NCI-H524 (cell line): ENCODE data around the gene FXYD6.

Experiments
- DNase-seq, 2 experiments: peaks; one replicate each; lab custom pipeline; 2025; lab: John Stamatoyannopoulos, UW

Gene FXYD6

DNA sequence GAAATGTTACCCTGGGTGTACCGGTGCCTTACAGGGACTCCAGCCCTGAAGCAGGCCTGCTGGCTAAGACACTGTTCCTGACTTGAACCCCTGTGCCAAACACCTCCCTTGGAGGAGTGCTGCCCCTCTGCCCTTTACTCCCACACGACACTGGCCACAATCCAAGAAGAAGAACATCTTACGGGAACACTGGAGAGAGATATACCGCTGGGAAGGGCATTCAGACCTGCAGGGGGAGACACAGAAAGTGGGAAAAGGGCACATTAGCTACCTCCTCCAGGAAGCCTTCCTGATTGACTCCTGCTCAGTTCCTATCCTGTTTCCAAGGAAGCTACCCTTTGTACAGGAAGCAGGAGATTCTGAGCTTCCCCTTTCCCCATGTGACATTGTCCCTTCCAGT lies 34.1 kb upstream of the FXYD6 start:
- no peak for DNase-seq

DNA sequence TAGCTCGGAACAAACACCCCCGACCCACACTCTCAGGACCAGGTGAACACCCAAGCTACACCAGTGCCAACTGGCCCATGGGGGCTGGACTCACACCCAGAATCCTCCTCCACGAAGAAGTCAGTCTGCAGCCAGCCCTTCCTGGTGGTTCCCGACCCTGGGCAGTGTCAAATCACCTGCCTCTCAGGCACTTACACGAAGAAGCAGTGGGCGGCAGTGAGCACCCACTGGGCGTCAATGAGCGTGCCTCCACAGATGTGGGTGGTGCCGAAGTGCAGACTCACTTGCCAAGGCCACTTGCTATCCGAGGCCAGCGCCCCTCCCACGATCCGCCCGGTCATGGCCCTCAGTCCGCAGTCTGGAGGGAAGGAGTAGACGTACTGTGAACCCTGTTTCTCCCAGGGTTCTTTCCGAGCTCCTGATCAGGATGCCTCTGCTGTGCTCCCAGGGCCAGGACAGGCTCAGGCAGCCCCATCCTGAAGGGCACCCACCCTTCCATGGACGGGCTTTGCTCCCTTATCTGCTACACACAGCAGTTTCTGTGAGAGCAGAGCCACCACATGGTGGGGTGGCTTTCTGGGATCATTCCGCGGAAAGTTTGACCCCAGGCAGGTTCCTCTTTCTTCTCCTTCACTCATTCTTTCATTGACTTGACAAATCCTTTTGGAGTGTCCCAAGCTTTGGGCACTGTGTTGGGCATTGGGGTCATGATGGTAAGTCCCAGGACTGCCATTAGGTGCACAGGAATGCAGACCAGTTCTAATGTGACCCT lies 33.3 kb upstream of the FXYD6 start:
- DNase-seq, result no peak

DNA sequence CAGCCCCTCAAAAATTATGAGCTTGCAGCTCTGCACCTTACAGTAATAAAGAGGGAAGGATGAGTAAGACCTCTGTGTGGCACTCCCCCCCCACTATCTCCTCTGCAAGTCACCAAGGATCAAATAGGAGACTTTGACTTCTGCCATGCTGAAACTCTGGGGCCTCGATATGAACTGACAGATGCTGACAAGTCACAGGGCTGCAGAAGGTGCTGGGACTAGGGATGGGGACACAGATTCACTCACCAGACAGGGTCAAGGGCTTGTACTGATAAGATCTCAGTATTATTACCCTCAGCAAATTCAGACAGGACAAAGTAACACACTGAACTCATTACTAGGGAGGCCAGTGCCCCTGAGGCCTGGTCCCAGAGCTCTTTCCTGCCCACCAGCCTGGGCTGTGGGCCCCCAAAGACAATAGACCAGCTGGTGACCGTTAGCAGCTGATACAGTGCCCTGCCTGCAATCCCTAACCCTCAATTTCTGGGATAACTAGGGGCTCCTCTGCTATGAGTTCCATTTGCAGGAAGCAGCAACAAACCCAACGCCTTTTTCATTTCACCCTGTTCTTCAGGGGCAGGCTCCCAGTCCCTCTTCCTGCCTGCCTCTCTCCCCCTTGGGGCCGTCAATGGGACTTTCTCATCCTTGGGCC lies 32.6 kb upstream of the FXYD6 start:
- DNase-seq, result no peak

DNA sequence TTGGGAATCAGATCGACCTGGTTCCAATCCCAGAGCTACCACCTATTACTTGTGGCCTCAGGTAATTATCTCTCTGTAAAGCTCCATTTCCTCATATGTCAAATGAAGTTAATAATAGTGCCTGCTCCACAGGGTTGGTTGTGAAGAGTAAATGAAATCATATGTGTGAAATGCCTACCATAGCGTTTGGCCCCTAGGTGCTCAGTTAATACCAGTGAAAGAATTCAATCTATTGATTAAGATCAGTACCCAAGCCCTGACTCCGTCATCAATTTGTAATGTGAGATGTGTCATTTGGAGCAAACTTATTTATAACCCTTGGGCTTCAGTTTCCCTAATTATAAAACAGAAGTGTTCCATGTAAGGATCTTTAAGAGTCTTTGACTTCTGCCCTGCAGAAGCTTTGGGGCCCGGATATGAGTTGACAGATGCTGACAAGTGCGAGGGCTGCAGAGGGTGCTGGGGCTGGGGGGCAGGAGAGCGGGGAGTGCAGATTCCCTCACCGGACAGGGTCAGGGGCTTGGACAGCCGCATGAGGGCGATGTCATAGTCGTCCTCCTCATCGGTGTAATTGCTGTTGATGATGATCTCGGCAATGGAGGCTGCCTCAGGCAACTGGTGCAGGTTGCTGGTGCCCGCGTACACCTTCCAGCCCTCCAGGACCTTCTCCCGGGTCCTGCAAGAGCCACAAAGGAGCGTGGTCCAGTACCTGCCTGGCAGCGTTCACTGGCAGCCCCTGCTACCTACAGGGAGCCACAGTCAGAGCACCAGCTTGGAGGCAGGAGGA lies 31.8 kb upstream of the FXYD6 start:
- no peak for DNase-seq

DNA sequence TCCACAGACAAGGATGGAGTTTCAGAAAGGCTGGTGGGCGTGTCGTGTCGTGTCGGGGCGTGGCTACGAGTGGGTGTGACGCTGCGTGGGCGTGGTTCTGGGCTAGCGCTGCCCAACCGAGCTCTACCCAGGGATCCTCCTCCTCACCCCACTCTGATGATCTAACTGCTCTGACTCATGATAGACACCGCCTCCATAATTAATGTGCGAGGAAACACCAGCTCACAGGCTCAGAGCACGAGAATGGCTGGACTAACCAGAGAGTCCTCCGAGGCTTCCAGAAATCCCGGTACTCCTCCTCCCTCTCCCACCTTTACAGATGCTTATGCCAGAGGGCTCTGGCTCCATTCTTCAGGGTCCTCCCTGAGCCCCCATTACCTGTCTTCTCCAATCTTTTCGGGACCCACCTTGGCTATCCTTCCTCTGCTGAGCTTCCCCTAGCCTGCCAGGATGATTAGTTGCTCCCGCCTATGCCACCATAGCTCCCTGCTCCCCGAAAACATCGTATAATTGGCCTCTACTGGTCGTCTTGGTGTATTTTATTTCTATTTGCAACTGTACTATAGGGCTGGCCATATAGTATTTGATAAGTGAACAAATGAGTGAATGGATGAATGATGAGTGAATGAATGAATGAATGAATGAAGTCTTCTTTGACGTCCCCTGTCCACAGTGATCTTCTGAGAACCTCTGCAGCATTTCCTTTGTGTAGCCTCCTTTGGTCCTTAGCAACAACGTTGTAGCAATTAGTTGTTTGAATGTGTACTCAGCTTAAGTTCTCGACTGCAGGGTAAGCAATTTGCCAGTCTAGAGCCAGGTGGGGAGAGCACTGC lies 31.0 kb upstream of the FXYD6 start:
- no peak for DNase-seq

DNA sequence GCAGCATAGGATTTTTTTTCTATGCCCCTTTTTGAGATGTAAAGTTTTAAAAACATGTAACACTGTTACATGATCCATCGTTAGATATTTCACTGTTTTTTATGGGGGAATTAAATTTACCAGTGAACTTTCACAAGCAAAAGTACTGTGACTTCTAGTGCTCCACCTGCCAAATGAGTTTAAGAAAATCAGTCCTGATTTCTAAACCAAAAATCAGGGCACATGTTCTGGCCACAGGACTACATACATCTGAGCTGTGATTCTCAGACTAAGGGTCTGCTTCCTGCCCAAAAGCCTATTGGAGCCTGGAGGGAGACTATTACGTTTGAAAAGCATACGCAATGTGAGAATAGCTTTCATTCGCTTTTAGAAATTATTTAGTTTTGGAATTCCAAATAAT lies 30.3 kb upstream of the FXYD6 start:
- no peak for DNase-seq

DNA sequence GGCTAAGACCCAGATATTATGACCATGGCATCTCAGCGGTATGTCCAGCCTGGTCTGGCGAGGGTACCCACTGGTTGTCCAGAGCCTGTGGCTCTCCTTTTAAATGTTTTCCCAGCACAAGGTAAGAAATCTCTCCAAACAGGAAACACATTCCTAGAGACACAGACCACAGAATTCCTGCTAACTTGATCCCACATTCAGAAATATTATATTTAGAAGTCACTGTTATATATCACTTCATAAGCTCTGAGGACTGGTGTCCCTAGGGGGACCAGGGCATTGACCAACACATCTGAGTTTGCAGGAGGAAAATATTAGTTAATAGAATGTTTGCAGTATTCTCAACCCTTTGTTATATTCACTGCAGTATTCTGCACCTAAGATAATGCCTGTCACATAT lies 29.7 kb upstream of the FXYD6 start:
- DNase-seq, result no peak

DNA sequence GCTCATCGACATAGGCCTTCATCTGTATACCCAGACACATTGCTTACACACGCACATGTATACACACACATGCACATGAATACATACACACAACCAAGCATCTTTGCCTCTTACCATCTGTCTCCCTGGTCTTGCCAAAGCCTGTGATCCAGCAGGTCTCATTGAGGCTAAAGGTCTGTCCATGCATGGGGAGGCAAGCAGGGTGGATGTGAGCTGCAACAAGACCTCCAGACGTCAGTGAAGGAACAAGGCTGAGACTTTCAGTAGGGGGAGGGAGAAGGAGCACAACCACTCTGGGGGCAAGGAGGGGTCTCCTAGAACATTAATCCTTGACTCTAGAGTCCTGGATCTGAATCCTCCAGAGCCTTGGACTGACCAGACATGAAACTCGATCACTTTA lies 29.1 kb upstream of the FXYD6 start:
- DNase-seq, result no peak

DNA sequence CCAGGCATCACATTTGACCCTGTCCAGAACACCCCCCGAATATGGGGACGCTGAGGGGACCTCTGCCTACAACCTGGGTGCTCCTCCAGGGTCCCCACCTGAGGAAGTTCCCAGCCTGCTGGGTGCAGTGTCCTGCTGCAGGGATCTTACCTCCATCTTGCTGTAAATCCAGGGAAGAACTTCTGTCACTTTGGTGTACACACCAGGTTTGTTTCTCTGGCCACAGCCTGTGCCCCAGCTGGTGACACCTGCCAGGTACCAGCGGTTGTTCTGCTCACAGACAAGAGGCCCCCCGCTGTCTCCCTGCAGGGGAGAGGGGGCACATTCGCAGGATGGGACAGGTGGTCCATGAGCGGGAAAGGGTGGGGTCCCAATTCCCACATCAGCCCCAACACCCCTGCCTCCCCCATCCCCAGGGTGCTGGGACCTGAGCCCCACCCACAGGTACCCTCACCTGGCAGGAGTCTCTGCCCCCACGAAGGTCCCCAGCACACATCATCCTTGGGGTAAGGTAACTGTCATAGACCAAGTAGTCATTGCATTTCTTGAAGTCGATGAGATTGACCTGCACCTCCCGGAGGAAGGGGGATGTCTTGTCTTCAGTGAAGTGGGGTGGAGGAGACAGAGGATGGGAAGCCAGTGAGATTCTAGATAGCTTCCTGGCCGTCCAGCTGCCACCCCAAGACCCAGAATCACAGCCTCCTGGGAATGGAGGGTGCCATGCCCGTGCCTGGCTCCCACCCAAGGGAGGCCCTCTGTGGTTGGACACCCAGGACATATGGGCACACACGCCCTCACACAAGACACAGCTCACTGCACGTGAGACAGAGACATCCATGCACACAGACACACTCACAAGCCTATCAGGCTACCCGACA lies 27.3 kb upstream of the FXYD6 start:
- no peak for DNase-seq

DNA sequence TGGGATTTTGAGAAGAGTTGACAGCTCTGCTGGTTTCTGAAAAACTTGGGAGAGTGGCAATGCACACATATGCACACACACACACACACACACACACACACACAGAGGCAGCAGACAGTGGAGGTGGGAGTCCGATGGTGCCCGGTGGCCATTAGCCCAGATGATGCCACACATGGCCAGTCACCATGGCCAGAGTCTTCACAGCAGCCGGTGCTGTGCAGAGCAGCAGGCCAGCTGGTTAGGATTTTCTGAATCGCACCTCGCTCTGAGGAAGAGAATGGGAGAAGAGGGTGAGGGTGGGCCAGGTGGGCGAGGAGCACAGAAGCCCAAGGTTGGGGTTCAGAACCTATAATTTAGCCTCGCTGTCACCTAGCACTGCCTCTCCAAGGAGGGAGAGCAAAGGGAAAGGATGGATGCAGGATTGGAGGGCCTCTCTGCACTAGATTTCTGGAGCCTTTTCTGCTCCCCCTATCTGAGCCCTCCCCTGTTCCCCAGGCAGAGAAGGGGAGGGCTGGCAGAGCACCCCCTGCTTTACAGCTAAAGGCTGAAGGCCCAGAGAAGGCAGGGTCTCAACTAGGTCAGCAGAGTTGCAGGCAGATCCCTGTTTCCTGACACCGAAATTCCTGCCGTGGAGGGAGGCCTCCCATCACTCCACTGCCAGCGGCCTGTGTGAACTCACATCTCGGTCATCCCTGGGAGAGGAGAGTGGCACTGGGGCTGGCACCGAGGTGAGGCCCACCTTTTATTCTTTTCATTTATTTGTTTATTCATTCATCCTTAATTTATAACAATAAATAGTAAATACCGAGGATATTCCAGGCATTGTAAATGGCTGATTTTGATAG lies 25.8 kb upstream of the FXYD6 start:
- DNase-seq, result no peak

DNA sequence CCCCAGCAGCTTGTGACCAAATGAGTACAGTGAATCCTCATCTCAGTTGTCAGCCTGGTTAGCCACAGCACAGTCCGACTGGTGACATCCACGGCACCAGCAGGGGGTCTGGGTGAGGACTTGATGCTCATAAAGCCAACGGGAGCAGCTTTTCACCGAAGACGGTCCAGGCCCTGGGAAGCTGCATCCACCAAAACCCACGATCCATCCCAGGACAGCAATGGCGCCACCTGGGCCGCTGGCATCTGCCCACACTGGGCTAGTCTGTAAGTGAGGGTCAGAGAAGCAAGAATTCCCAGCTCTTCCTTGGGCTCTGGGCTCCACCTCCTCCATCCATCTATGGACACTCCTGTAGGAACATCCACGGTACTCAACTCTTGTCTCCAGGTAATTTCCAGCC lies 25.1 kb upstream of the FXYD6 start:
- DNase-seq, result no peak

DNA sequence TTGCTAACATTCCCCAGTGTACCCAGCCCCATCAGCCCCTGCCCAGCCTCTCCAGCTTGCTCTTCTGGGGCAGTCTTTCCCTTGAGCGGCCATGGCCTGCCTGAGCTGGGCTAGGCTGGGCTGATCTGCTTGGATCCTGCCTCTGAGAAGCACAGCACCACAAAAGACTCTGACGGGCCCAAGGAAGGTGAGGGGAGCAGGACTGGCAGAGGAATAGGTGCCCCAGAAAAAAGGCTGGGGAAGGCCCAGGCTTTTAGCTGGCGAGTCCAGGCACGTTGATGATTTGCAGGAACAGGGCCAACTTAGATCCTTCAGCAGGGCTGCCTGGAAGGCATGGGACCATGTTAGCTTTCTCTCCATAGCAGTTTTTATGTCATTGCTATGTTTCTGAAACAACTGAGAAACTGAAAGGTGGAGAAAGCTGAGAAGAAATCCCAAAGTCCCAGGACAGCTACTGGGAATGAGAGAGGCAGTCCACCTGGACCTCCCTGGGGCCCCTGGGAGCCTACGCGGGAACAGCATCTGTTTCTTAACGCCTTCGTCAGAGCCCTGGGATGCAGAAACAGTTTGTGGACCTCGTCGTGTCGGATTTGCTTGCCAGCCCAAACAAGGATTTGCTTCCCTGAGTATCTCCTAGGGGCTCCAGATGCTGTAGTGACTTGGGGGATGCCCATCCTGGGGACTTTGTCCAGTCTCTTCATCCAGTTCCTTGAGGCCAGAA lies 24.4 kb upstream of the FXYD6 start:
- DNase-seq, result no peak

DNA sequence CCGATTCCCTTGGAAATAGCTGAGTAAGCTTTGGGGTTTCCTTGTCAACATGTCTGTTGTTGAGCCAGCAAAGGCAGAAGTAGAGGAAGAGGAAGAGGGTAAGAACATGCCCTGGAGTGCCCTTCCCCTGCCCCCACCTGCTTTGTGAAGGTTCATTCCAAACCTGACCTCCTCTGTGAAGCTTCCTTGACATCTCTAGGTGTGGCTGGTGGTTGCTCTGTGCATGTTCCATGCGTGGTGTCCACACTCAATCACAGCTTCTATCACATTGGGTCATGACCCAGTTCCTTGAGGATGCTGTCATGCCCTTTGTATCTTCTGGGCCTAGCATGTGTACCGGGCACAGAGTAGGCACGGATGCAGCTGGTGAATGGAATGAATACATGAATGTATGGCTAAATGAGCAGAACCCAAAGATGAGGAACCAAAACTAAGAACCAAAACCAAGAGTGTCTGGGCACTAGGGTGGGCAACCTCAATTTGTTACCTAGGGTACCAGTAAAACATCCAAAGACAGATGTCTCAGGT lies 23.7 kb upstream of the FXYD6 start:
- no peak for DNase-seq

DNA sequence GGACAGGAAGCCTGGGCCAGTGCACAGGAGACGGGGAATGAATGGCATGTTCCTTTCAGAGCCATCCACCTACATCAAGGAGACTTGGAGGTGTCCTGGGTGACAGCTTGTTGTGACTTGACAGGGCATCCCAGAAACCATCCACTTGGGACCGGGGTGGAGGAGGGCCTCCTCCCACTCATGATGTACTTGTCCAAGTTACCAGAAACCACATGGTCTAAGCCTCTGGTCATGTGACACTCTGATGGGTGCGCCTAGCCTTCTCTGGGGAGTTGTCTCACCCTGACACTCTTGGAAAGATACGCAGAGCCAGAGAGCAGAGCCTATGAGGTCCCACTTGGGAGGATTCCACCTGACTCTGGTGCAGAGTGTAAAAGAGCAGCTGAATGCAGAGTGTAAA lies 21.6 kb upstream of the FXYD6 start:
- no peak for DNase-seq

DNA sequence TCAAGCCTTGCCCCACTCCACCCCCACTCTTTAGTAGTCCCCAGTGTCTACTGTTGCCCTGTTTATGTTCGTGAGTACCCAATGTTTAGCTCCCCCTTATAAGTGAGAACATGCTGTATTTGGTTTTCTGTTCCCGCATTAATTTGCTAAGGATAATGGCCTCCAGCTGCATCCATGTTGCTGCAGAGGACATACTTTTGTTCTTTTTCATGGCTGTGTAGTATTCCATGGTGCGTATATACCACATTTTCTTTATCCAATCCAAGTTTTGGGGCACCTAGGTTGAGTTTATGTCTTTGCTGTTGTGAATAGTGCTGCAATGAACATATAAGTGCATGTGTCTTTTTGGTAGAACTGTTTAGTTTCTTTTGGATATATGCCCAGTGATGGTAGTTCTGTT lies 16.2 kb upstream of the FXYD6 start:
- no peak for DNase-seq

DNA sequence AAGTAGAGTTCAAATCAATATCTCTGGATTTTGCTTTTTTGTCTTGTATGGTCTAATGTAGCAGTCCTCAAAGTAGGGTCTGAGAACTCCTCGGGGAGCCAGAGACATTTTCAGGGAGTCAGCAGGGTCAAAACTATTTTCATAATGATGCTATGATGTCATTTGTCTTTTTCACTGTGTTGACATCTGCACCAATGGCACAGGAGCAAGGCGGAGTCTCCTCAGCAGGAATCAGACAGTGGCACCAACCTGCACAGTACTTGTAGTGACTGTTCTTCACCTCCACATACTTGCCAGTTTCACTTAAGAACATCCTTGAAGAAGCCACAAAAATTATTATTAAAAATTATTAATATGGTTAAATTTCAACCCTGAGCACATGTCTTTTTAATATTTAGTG lies 14.9 kb upstream of the FXYD6 start:
- no peak for DNase-seq

DNA sequence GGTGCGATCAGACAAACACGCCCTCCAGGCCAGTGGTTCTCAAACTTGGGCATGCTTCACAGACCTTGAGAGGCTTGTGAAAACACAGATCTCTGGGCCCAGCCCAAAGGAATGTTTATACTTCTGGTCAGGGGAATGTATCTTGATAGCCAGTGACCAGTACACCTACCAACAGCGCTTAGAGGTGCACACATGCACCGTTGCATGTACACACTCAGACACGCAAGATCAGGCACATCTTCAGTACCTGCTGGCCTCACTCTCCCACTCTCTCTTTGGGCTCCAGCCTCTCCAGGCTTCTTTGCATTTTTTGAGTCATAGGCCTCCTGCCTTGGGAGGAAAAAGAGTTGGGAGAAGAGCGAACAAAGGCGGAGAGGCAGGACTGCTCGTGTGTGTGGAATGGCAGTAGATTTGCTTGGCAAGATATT lies 11.7 kb upstream of the FXYD6 start:
- DNase-seq, result no peak

DNA sequence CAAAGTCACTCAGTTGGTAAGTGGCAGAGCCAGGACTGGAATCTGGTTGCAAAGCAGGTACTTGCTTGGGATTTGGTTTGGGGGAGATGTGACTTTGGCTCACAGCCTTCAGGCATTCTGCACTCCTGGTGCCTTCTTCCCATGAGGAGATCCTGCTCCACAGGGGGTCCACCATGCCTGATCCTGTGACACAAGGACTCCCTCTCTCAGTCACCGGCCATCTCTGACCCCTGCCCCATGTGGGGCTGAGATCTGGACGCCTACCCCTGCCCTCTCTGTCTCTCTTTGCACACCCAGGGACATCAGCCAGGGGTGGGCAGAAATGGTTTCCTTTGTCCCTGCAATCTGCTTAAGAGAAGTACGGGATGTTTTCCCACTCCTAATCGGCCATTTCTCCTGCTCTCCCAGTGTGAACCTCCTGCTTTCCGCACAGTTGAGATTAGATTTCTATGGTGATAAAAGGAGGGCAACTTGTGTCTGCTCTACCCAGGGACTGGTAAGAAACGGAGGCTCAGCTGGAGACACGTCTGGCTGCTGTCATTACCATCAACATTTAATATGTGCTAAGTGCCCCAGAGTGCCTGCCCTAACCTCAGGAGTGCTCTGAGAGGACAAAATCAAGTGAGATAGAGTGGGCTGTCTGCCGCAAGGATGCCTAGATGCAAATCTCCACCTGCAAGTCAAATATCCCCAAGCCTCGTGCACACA lies 11.1 kb upstream of the FXYD6 start:
- DNase-seq, result no peak

DNA sequence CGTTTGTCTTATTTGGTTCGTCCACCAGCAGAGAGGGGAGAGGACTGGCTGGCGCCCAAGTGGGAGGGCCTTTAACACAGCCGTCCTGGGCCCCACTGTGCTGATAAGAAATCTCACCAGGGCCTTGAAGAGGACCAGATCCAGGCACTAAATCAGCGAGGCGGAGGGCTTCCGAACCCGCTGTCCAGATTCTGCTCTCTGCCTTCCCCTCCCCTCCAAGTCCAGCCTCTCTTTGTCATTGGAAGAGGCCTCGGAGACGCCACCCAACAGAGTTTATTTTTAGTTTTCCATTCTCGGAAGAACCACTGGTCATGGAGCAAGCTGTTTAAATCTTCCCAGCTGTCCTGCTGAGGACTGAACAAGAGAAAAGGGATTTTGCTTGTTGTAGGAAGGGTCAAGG lies 9.3 kb upstream of the FXYD6 start:
- DNase-seq, result no peak
